Calu3 (cell line): ENCODE data around the gene ARHGEF3. TPM values are rescaled to one million over a fixed set of nuclear protein-coding genes. Genes with fewer than 3 reads are reported as not detected.

Experiments used
- BruUV-seq: library from RNA; stranded (reverse); fragments of 400-500 nt; replicated peaks from 2 replicates; lab custom pipeline; 2021; lab: Mats Ljungman, UMichigan
- CTCF ChIA-PET: fragments of 300-600 bp; sonication (Branson Sonifier 250); formaldehyde crosslinking; loops from one replicate; lab custom pipeline; 2022; ENCODE audit warnings: antibody characterized with exemption; lab: Charles Lee
- DNase-seq: peaks from one replicate; pipeline ENCODE4 v3.0.0; 2022
- H3K27ac Mint-ChIP-seq: one replicate; pipeline ENCODE4 v1.8.0; 2022; ENCODE audit warnings: mixed read lengths; ENCODE audit not compliant: unreplicated experiment
- H3K27me3 Mint-ChIP-seq: one replicate; pipeline ENCODE4 v1.8.0; 2022; ENCODE audit warnings: mixed read lengths; ENCODE audit not compliant: unreplicated experiment
- H3K36me3 Mint-ChIP-seq: one replicate; pipeline ENCODE4 v1.8.0; 2022; ENCODE audit warnings: mild to moderate bottlenecking, moderate library complexity, mixed read lengths; ENCODE audit not compliant: insufficient read depth, unreplicated experiment
- H3K4me1 Mint-ChIP-seq: one replicate; pipeline ENCODE4 v1.8.0; 2022; ENCODE audit warnings: mild to moderate bottlenecking, low read depth, mixed read lengths; ENCODE audit not compliant: unreplicated experiment
- H3K4me3 Mint-ChIP-seq: one replicate; pipeline ENCODE4 v1.8.0; 2022; ENCODE audit warnings: mild to moderate bottlenecking, low read depth, moderate library complexity, mixed read lengths; ENCODE audit not compliant: unreplicated experiment
- H3K9me3 Mint-ChIP-seq: one replicate; pipeline ENCODE4 v1.8.0; 2022; ENCODE audit warnings: low read depth, mixed read lengths; ENCODE audit not compliant: unreplicated experiment
- CTCF ChIP-seq: fragments of 200-600 bp; IDR thresholded peaks from one replicate; pipeline ENCODE4 v1.8.0; 2022; ENCODE audit warnings: antibody characterized with exemption; ENCODE audit not compliant: unreplicated experiment
- intact Hi-C: fragments of 100-400 bp; cut with micrococcal nuclease; formaldehyde crosslinking; loops from one replicate; pipeline ENCODE4 v1.10.0; 2022; ENCODE audit not compliant: unreplicated experiment
- total RNA-seq: library from RNA; stranded (reverse); gene quantifications from 2 replicates; pipeline ENCODE4 v1.2.3, GENCODE V29; 2022

The ARHGEF3 gene
- total RNA-seq, 1 experiment from 2014 or later, result 21.8 TPM

DNA sequence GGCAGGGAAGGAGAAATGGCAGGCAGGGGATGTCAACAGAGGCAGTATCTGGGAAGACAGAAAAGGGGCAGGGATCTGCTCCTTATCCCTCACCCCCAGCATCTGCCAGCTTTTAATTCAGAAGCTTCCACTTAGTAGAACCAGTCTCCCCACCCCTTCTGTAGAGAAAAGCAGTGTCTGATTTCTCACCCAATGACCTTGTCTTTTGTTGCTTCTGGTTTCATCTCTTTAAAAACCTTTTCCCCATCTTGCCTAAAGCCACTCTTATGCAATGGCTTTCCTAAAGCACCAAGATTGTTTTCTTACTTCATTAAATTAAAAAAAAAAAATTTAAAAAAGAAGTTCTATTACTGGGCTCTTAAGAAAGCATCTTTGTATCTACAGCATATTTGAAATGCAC is 27.8 kb downstream of the ARHGEF3 start:
- H3K27me3 Mint-ChIP-seq, result no peaks in the 10 kb centered on the region
- intact Hi-C loops, result no loop called here
- TF ChIP-seq CTCF, result no peak
- peaks cover 9% of the 10 kb centered on the region for H3K4me1 Mint-ChIP-seq
- no TSS peak for BruUV-seq
- CTCF ChIA-PET, result no interaction called here
- H3K36me3 Mint-ChIP-seq, result no peaks in the 10 kb centered on the region
- DNase-seq, result no peak
- no peaks in the 10 kb centered on the region for H3K9me3 Mint-ChIP-seq
- H3K27ac Mint-ChIP-seq, result no peak overlapping the region
- H3K4me3 Mint-ChIP-seq, result no peak overlapping the region

DNA sequence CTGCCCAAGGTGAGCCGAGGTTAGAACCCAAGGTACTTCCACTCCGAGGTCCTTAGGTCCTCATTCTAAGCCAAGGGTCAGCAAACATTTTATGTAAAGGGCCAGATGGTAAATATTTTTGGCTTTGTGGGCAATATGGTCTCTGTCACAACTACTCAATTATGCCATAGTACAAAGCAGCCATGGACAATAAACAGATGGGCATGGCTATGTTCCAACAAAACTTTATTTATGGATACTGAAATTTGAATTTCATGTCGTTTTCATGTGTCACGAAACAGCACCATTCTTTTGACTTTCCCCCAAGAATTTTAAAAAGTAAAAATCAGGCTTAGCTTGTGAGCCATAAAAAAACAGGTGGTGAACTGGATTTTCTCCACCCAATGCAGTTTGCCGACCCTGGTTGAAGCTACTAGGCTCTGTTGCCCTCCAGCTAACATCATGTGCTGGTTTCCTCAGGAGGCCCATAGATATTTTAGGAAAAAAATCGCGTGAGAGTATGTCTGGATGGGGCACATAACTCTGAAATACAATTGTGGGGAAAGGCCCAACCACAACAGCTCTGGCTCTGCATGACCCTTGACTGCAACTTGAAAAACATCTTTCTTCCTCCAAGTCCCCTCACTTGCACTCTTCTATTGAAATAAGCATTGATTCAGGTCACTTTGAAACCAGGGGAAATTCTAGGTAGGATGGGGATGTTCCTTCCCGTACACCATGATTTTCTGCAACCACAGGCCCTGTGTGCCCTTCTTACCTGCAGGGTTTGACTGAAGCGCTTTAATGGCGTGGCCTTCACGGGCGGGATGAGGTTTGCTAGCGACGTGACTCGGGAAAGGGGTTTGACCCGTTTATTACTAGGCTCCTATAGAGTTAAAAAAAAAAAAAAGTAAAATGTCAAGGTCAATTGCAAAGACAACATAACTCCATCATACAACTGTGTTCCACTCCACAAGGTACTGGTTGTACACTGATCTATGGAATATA is 28.5 kb downstream of the ARHGEF3 start:
- intact Hi-C loops, result no loop called here
- no peaks in the 10 kb centered on the region for H3K9me3 Mint-ChIP-seq
- BruUV-seq, result no TSS peak
- no peaks in the 10 kb centered on the region for H3K36me3 Mint-ChIP-seq
- H3K27ac Mint-ChIP-seq, result no peak overlapping the region
- H3K4me1 Mint-ChIP-seq, result peaks cover 9% of the 10 kb centered on the region
- H3K27me3 Mint-ChIP-seq, result no peaks in the 10 kb centered on the region
- CTCF ChIA-PET, result no interaction called here
- no peak overlapping the region for H3K4me3 Mint-ChIP-seq
- no peak for TF ChIP-seq CTCF
- DNase-seq, result no peak

DNA sequence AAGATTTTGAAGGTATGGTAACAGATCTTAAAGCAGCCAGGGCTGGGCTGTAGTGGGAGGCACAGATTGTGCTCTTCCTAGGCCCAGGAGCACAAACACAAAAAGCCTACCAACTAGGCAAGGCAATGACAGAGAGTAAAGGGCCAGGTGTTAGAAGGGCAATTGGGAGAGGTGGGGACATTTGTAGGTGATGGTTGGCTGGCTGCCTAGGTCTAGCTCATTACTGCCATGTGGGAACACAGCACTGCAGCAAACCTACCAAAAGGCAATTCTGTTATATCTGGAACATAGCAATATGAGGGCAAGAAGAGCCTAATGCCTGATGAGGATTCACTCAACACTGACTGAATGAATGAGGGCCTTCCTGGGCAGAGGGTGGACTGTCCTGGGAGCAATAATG is 30.4 kb downstream of the ARHGEF3 start:
- Mint-ChIP-seq H3K4me1 (no peaks in the 10 kb centered on the region), H3K27ac (no peak overlapping the region), H3K27me3 (no peaks in the 10 kb centered on the region), H3K4me3 (no peak overlapping the region), H3K9me3 (no peaks in the 10 kb centered on the region), H3K36me3 (no peaks in the 10 kb centered on the region)
- BruUV-seq, result no TSS peak
- CTCF ChIA-PET, result no interaction called here
- DNase-seq, result no peak
- intact Hi-C loops, result no loop called here
- no peak for TF ChIP-seq CTCF

DNA sequence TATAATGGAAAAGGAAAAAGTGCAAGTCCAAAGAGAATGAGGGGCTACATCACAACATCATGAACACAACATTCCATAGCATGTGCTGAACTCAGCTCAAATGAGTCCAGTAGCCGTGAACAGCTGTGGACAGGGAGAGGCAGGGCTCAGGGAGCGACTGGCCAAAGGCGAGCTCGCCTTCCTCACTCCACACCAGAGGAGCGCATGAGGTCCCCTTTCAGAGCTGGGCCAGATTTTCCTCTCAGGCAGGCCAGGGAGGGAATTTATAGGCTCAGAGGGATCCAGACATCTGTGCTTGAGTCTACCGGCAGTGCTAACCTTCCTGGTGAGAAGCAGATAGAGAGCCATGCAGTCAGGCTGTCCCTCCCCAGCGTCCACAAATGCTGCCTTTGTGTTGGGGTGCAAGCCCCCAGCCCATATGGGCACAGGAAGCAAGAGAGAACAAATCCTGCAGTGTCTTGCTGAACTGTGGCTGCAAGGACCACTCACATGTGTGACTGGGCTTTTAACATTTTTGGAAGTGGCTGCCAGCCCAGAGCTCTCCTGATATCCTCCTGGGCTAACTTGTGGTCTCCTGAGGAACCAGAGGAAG is 32.5 kb downstream of the ARHGEF3 start:
- no peaks in the 10 kb centered on the region for H3K36me3 Mint-ChIP-seq
- H3K9me3 Mint-ChIP-seq, result no peaks in the 10 kb centered on the region
- no TSS peak for BruUV-seq

More for the DNA sequence above, 32.5 kb downstream of the ARHGEF3 start:
- DNase-seq, result no peak
- H3K4me3 Mint-ChIP-seq, result no peak overlapping the region
- intact Hi-C loops, result no loop called here
- CTCF ChIA-PET, result interaction anchor here (0.7 kb wide), 1 partner anchor 567 kb away, joined by 5 read pairs; no protein-coding TSS in a partner anchor
- H3K27me3 Mint-ChIP-seq, result no peaks in the 10 kb centered on the region
- no peak overlapping the region for H3K27ac Mint-ChIP-seq
- TF ChIP-seq CTCF, result no peak
- H3K4me1 Mint-ChIP-seq, result no peaks in the 10 kb centered on the region
